ENCODE results near the gene CST8.

Gene CST8

GRCh38 chr20:23476015-23476754, 14.7 kb upstream of the CST8 start:
- no peak for DNase-seq

GRCh38 chr20:23477223-23477622, 13.7 kb upstream of the CST8 start:
- DNase-seq, result no peak

GRCh38 chr20:23479043-23479442, 11.9 kb upstream of the CST8 start:
- DNase-seq, result no peak

GRCh38 chr20:23482138-23482537, 8.8 kb upstream of the CST8 start:
- DNase-seq, result no peak

- DNase-seq, result no peak
These were observed 6.8 kb upstream of the CST8 start for GRCh38 chr20:23484081-23484480.

- DNase-seq, result no peak
These were observed 2.4 kb upstream of the CST8 start for GRCh38 chr20:23488470-23488869.

GRCh38 chr20:23488996-23489395, 1.9 kb upstream of the CST8 start:
- no peak for DNase-seq

GRCh38 chr20:23492292-23492691, 1.4 kb downstream of the CST8 start:
- no peak for DNase-seq

- DNase-seq, result no peak
These were observed 2.4 kb downstream of the CST8 start for GRCh38 chr20:23493172-23493772.

- peak; percentile 33 for DNase-seq
These were observed 6.6 kb downstream of the CST8 start for GRCh38 chr20:23497536-23497935.

- DNase-seq, result no peak
These were observed 11.0 kb downstream of the CST8 start for GRCh38 chr20:23501926-23502325.

- no peak for DNase-seq
These were observed 12.7 kb downstream of the CST8 start for GRCh38 chr20:23503649-23504048.

GRCh38 chr20:23507346-23507745, 16.4 kb downstream of the CST8 start:
- DNase-seq, result no peak

- no peak for DNase-seq
These were observed 17.7 kb downstream of the CST8 start for GRCh38 chr20:23508449-23509229.

GRCh38 chr20:23509247-23509913, 18.5 kb downstream of the CST8 start:
- no peak for DNase-seq

GRCh38 chr20:23510000-23510590, 19.2 kb downstream of the CST8 start:
- DNase-seq, result no peak

GRCh38 chr20:23513164-23513563, 22.2 kb downstream of the CST8 start:
- peak; percentile 16 for DNase-seq

- DNase-seq, result no peak
These were observed 23.9 kb downstream of the CST8 start for GRCh38 chr20:23514848-23515247.

- peak; percentile 12 for DNase-seq
These were observed 24.5 kb downstream of the CST8 start for GRCh38 chr20:23515250-23515939.

- no peak for DNase-seq
These were observed 26.8 kb downstream of the CST8 start for GRCh38 chr20:23517719-23518118.

- DNase-seq, result no peak
These were observed 28.6 kb downstream of the CST8 start for GRCh38 chr20:23519556-23519955.

- DNase-seq, result no peak
These were observed 29.3 kb downstream of the CST8 start for GRCh38 chr20:23520185-23520584.
